AML-193 (cell line): Measurements from ENCODE around the gene SLC35A2.

ENCODE experiments used
- DNase-seq, 2 experiments: peaks; one replicate each; lab custom pipeline; 2025; lab: John Stamatoyannopoulos, UW

Gene SLC35A2

GRCh38 chrX:48911412-48912182, at the start of gene SLC35A2:
Gene SLC35A2 (minus strand): TSS chrX:48911646. CDS start chrX:48911636, 10 bp downstream.
- peak; percentile 42 to 55 for DNase-seq

GRCh38 chrX:48960291-48960690, 48.8 kb upstream of the SLC35A2 start:
- DNase-seq: no peak

GRCh38 chrX:48958635-48959094, 47.2 kb upstream of the SLC35A2 start:
- no peak for DNase-seq

- DNase-seq: peak; percentile 87 to 89
Measured at GRCh38 chrX:48957827-48958634, 46.6 kb upstream of the SLC35A2 start.

GRCh38 chrX:48957477-48957826, 46.0 kb upstream of the SLC35A2 start, which contains the start of gene OTUD5:
Gene OTUD5 (minus strand): TSS chrX:48957607. CDS start chrX:48957570, 37 bp downstream.
- DNase-seq: no peak

- no peak for DNase-seq
Measured at GRCh38 chrX:48956728-48957414, 45.4 kb upstream of the SLC35A2 start.

GRCh38 chrX:48948589-48948988, 37.1 kb upstream of the SLC35A2 start:
- no peak for DNase-seq

- DNase-seq: peak; percentile 24 to 32
Measured at GRCh38 chrX:48945517-48946348, 34.3 kb upstream of the SLC35A2 start.

- DNase-seq: no peak
Measured at GRCh38 chrX:48942895-48943294, 31.4 kb upstream of the SLC35A2 start.

GRCh38 chrX:48940404-48940955, 29.0 kb upstream of the SLC35A2 start:
- no peak for DNase-seq

GRCh38 chrX:48939524-48940228, 28.2 kb upstream of the SLC35A2 start:
- no peak for DNase-seq

- DNase-seq: no peak
Measured at GRCh38 chrX:48938721-48939425, 27.4 kb upstream of the SLC35A2 start.

GRCh38 chrX:48937054-48937907, 25.8 kb upstream of the SLC35A2 start:
- peak; percentile 78 to 83 for DNase-seq

GRCh38 chrX:48936429-48937053, 25.1 kb upstream of the SLC35A2 start:
- no peak for DNase-seq

- no peak for DNase-seq
Measured at GRCh38 chrX:48935301-48935670, 23.8 kb upstream of the SLC35A2 start.

GRCh38 chrX:48934581-48935300, 23.3 kb upstream of the SLC35A2 start:
- no peak for DNase-seq

GRCh38 chrX:48933757-48934156, 22.3 kb upstream of the SLC35A2 start:
- no peak for DNase-seq
